Natural killer cell (primary cell): ENCODE results near the gene FREM1. TPM values are rescaled to one million over a fixed set of nuclear protein-coding genes. Genes with fewer than 3 reads are reported as not detected.

Source experiments
- ATAC-seq, 3 donors: fragments of 150-1000 bp in 2 of 3; fragments of 200-7000 bp in 1 of 3; cut with Tn5 transposase; 1 replicate in 1 of 3; 2 replicates in 2 of 3; pipeline ENCODE4 v1.10.0; 2021; ENCODE audit warnings: mild to moderate bottlenecking in 2 of 3, moderate library complexity in 2 of 3
- DNase-seq, 2 donors: peaks; one replicate each; pipeline versions ENCODE4 v3.0.0 to v3.0.0-alpha.2; 2013 to 2021; ENCODE audit warnings: mixed read lengths in 1 of 2
- H3K27ac ChIP-seq: one replicate; pipeline ENCODE4 v1.5.1; 2013; ENCODE audit warnings: mild to moderate bottlenecking, low read length
- H3K27me3 ChIP-seq: one replicate; pipeline ENCODE4 v1.6.1; 2013; ENCODE audit warnings: low read length; ENCODE audit not compliant: control insufficient read depth, insufficient read depth
- H3K36me3 ChIP-seq: one replicate; pipeline ENCODE4 v1.6.1; 2013; ENCODE audit warnings: low read length; ENCODE audit not compliant: control insufficient read depth, insufficient read depth
- H3K4me1 ChIP-seq: one replicate; pipeline ENCODE4 v1.6.1; 2013; ENCODE audit warnings: low read length; ENCODE audit not compliant: control insufficient read depth, insufficient read depth
- H3K4me3 ChIP-seq: one replicate; pipeline ENCODE4 v1.5.1; 2013; ENCODE audit warnings: low read length
- H3K9me3 ChIP-seq: one replicate; pipeline ENCODE4 v1.6.1; 2013; ENCODE audit warnings: low read length; ENCODE audit not compliant: control insufficient read depth, insufficient read depth
- H3K27ac Mint-ChIP-seq, 2 donors: one replicate each; pipeline ENCODE4 v1.8.0; 2022; ENCODE audit warnings: mild to moderate bottlenecking in 2 of 2, mixed read lengths in 2 of 2, moderate library complexity in 1 of 2
- H3K27me3 Mint-ChIP-seq, 2 donors: one replicate each; pipeline ENCODE4 v1.8.0; 2022; ENCODE audit warnings: low read depth in 2 of 2, mixed read lengths in 2 of 2
- H3K36me3 Mint-ChIP-seq: one replicate; pipeline ENCODE4 v1.8.0; 2022; ENCODE audit warnings: mixed read lengths
- H3K4me1 Mint-ChIP-seq, 2 donors: one replicate each; pipeline ENCODE4 v1.8.0; 2022; ENCODE audit warnings: mixed read lengths in 2 of 2
- H3K4me3 Mint-ChIP-seq: one replicate; pipeline ENCODE4 v1.8.0; 2022; ENCODE audit warnings: mild to moderate bottlenecking, moderate library complexity, mixed read lengths
- H3K9me3 Mint-ChIP-seq, 2 donors: one replicate each; pipeline ENCODE4 v1.8.0; 2022; ENCODE audit warnings: mixed read lengths in 2 of 2
- CTCF ChIP-seq: fragments of 200-600 bp; IDR thresholded peaks from one replicate; pipeline ENCODE4 v1.8.0; 2022; ENCODE audit warnings: antibody characterized with exemption
- WGBS: methylation state at CpG from one replicate; pipeline ENCODE4 v1.1.7; 2013; ENCODE audit warnings: missing lambda C conversion rate; ENCODE audit not compliant: insufficient coverage; 5-methylcytosine and 5-hydroxymethylcytosine counted together
- intact Hi-C: fragments of 100-400 bp; cut with micrococcal nuclease; formaldehyde crosslinking; loops from one replicate; pipeline ENCODE4 v1.14.2; 2022
- total RNA-seq, 4 donors: library from RNA; stranded (reverse); fragments of 120-200 nt in 1 of 4; gene quantifications; one replicate each; pipeline versions ENCODE4 v1.2.3 to v1.2.4, GENCODE V29; 2013 to 2022

The FREM1 gene
- total RNA-seq, 3 donors from 2014 or later (not counting 1 experiment from before 2014, with no cell fraction given): 0.05 TPM; not detected in 2

GRCh38 chr9:14704281-14704680 lies 205.9 kb downstream of the FREM1 start:
- no peak overlapping the region for H3K4me3 Mint-ChIP-seq
- no peak for TF ChIP-seq CTCF
- intact Hi-C loops: no loop called here
- peaks cover 10% of the 10 kb centered on the region for H3K9me3 ChIP-seq
- peaks cover 11 to 27% of the 10 kb centered on the region in 2 donors for H3K27me3 Mint-ChIP-seq
- H3K27ac Mint-ChIP-seq: no peak overlapping the region
- WGBS: 87% methylated on average over 3 of the region's 3 CpGs
- DNase-seq (no peak), ATAC-seq (no peak)
- no peaks in the 10 kb centered on the region for H3K36me3 ChIP-seq
- peaks cover 7 to 18% of the 10 kb centered on the region in 2 donors for H3K9me3 Mint-ChIP-seq
- no peaks in the 10 kb centered on the region for H3K4me1 Mint-ChIP-seq
- H3K27ac ChIP-seq: no peak overlapping the region
- peaks cover 5% of the 10 kb centered on the region for H3K27me3 ChIP-seq
- no peak overlapping the region for H3K4me3 ChIP-seq
- H3K36me3 Mint-ChIP-seq: peaks cover 23% of the 10 kb centered on the region
- H3K4me1 ChIP-seq: no peaks in the 10 kb centered on the region

GRCh38 chr9:14702200-14702720 lies 208.0 kb downstream of the FREM1 start:
- H3K4me3 Mint-ChIP-seq: no peak overlapping the region
- WGBS: 82% methylated on average over 1 of the region's 4 CpGs
- intact Hi-C loops: no loop called here
- H3K36me3 Mint-ChIP-seq: peaks cover 12% of the 10 kb centered on the region
- H3K27ac Mint-ChIP-seq: no peak overlapping the region
- peaks cover 10 to 18% of the 10 kb centered on the region in 2 donors for H3K27me3 Mint-ChIP-seq
- H3K4me1 Mint-ChIP-seq: no peaks in the 10 kb centered on the region
- Histone ChIP-seq H3K4me1 (no peaks in the 10 kb centered on the region), H3K9me3 (peaks cover 10% of the 10 kb centered on the region), H3K4me3 (no peak overlapping the region), H3K27me3 (peaks cover 3% of the 10 kb centered on the region), H3K36me3 (no peaks in the 10 kb centered on the region), H3K27ac (no peak overlapping the region)
- peaks cover 3 to 15% of the 10 kb centered on the region in 2 donors for H3K9me3 Mint-ChIP-seq
- TF ChIP-seq CTCF: no peak
- ATAC-seq (no peak), DNase-seq (no peak)

GRCh38 chr9:14693251-14693861 lies 216.9 kb downstream of the FREM1 start, which contains the start of gene ZDHHC21:
Gene ZDHHC21, minus strand, starts transcription at chr9:14693432. Its CDS starts 19,092 bp downstream, at chr9:14674340.
- WGBS: 3% methylated on average over 50 of the region's 50 CpGs
- H3K27ac ChIP-seq: peak within 1 kb of the TSS; percentile 41
- no peak for TF ChIP-seq CTCF
- Mint-ChIP-seq H3K4me3 (peak within 1 kb of the TSS; percentile 94), H3K36me3 (no peaks in the 10 kb centered on the region), H3K27ac (peak within 1 kb of the TSS; percentile 69 to 89), H3K4me1 (peaks cover 41 to 52% of the 10 kb centered on the region in 2 donors), H3K27me3 (peaks cover 6% of the 10 kb centered on the region in 2 donors), H3K9me3 (no peaks in the 10 kb centered on the region)
- H3K27me3 ChIP-seq: no peaks in the 10 kb centered on the region
- intact Hi-C loops: loop anchor here (10.0 kb wide), 2 partner anchors 59 to 61 kb away; no protein-coding TSS in a partner anchor
- H3K4me3 ChIP-seq: peak within 1 kb of the TSS; percentile 54
- H3K4me1 ChIP-seq: peaks cover 10% of the 10 kb centered on the region
- H3K36me3 ChIP-seq: peaks cover 3% of the 10 kb centered on the region
- ATAC-seq: peak; percentile 87 to 92 (median 92)
- H3K9me3 ChIP-seq: no peaks in the 10 kb centered on the region
- peak; percentile 52 to 62 for DNase-seq
